ENCODE measurements around the gene SPTBN5.

Gene SPTBN5

GRCh38 chr15:41798607-41799487, 95.0 kb downstream of the SPTBN5 start:
- no peak for DNase-seq
